K562 (cell line): ENCODE results near the gene B4GALT5. TPM values are rescaled to one million over a fixed set of nuclear protein-coding genes. Genes with fewer than 3 reads are reported as not detected.

Experiments used
- ATAC-seq: fragments of 200-7000 bp; cut with Tn5 transposase; 3 replicates; pipeline ENCODE4 v1.9.1; 2020; ENCODE audit warnings: moderate library complexity
- BruUV-seq: library from RNA; stranded (reverse); fragments of 400-500 nt; replicated peaks from 2 replicates; lab custom pipeline; 2021; lab: Mats Ljungman, UMichigan
- CTCF ChIA-PET: fragments of 300-600 bp; formaldehyde crosslinking; extraction: SDS; loops from one replicate; lab custom pipeline; 2021; ENCODE audit warnings: low intra/inter-chr PET ratio; lab: Yijun Ruan, JAX
- POLR2A ChIA-PET: fragments of 300-600, 350-650 bp; sonication (Branson Sonifier 250); formaldehyde crosslinking; extraction: SDS; loops from one replicate; lab custom pipeline; 2021; ENCODE audit warnings: antibody characterized with exemption, inconsistent platforms; lab: Yijun Ruan, JAX
- DNase-seq, 4 experiments: peaks; one replicate each; pipeline versions ENCODE4 v3.0.0 to v3.0.0-alpha.2; 2011 to 2018; ENCODE audit warnings: low spot score in 3 of 4, mixed read lengths in 3 of 4; ENCODE audit errors: extremely low read depth in 1 of 4
- FAIRE-seq: peaks from 2 replicates; lab custom pipeline; 2011; peaks lifted over from hg19 to GRCh38; lab: Jason Lieb, UNC
- H2AFZ ChIP-seq: 2 replicates; pipeline ENCODE4 v1.6.0; 2011; ENCODE audit warnings: low read depth, low read length, control low read depth, inconsistent platforms
- H3K27ac ChIP-seq: fragments of 200-600 bp; 3 replicates; pipeline ENCODE4 v1.8.0; 2011; ENCODE audit warnings: low read depth, mild to moderate bottlenecking, control low read depth, inconsistent platforms, low read length, moderate library complexity, mixed read lengths; ENCODE audit errors: extremely low read depth
- H3K27me3 ChIP-seq, 2 experiments: fragments of 300-600 bp in 1 of 2; 2 replicates in 1 of 2; 3 replicates in 1 of 2; pipeline versions ENCODE4 v1.6.0 to v1.8.0; 2011; ENCODE audit warnings: inconsistent platforms in 2 of 2, low read length in 2 of 2, mild to moderate bottlenecking in 1 of 2, mixed read lengths in 1 of 2, moderate library complexity in 1 of 2; ENCODE audit not compliant: control insufficient read depth in 2 of 2, insufficient read depth in 2 of 2
- H3K36me3 ChIP-seq: fragments of 300-600 bp; 3 replicates; pipeline ENCODE4 v1.8.0; 2011; ENCODE audit warnings: mild to moderate bottlenecking, low read length, inconsistent platforms; ENCODE audit not compliant: control insufficient read depth, insufficient read depth
- H3K4me1 ChIP-seq, 2 experiments: fragments of 200-600 bp in 1 of 2; replicated peaks in 1 of 2; 2 replicates in 1 of 2; 3 replicates in 1 of 2; pipeline versions ENCODE4 v1.5.1 to v1.8.0; 2011; ENCODE audit warnings: inconsistent platforms in 2 of 2, low read length in 2 of 2, mild to moderate bottlenecking in 1 of 2, mixed read lengths in 1 of 2, moderate library complexity in 1 of 2; ENCODE audit not compliant: control insufficient read depth in 2 of 2, insufficient read depth in 2 of 2
- H3K4me2 ChIP-seq: 2 replicates; pipeline ENCODE4 v1.6.1; 2011; ENCODE audit warnings: low read length, control low read depth, inconsistent platforms, mixed read lengths; ENCODE audit not compliant: insufficient read depth
- H3K4me3 ChIP-seq: fragments of 200-600 bp; sonication (generic), shearing (Covaris generic); 2 replicates; pipeline ENCODE4 v1.5.1; 2016; ENCODE audit warnings: control low read depth, inconsistent platforms
- H3K79me2 ChIP-seq: fragments of 200-600 bp; 3 replicates; pipeline ENCODE4 v1.8.0; 2011; ENCODE audit warnings: low read length, inconsistent platforms; ENCODE audit not compliant: control insufficient read depth, insufficient read depth
- H3K9ac ChIP-seq, 2 experiments: 2 replicates each; pipeline versions ENCODE4 v1.6.0 to v1.6.1; 2011; ENCODE audit warnings: low read depth in 2 of 2, low read length in 2 of 2, control low read depth in 1 of 2, inconsistent platforms in 1 of 2, mild to moderate bottlenecking in 1 of 2, mixed read lengths in 1 of 2; ENCODE audit not compliant: insufficient read depth in 1 of 2
- H3K9me1 ChIP-seq: one replicate; pipeline ENCODE4 v1.6.0; 2011; ENCODE audit warnings: inconsistent platforms, mild to moderate bottlenecking, low read length, moderate library complexity; ENCODE audit not compliant: control insufficient read depth, insufficient read depth
- H3K9me3 ChIP-seq: replicated peaks from 2 replicates; pipeline ENCODE4 v1.5.1; 2011; ENCODE audit warnings: low read depth, low read length, inconsistent platforms; ENCODE audit not compliant: control insufficient read depth, insufficient read depth
- H4K20me1 ChIP-seq: replicated peaks from 2 replicates; pipeline ENCODE4 v1.6.1; 2011; ENCODE audit warnings: low read length, inconsistent platforms, mixed read lengths; ENCODE audit not compliant: control insufficient read depth, insufficient read depth
- MAFF ChIP-seq: IDR thresholded peaks from 2 replicates; pipeline ENCODE4 v1.6.1; 2012; ENCODE audit warnings: low read length, improper control_type of control experiment
- WGBS: fragments of 100-300 bp; shearing (Covaris generic); methylation state at CpG from one replicate; pipeline ENCODE4 v1.1.6; 2016; ENCODE audit warnings: low coverage, mixed read lengths; ENCODE audit not compliant: insufficient coverage; ENCODE audit errors: missing lambda C conversion rate; 5-methylcytosine and 5-hydroxymethylcytosine counted together
- in situ Hi-C: fragments of 300-500 bp; cut with MboI; formaldehyde crosslinking; loops from 4 replicates; pipeline ENCODE4 v1.15.0; 2018; ENCODE audit warnings: inconsistent platforms, mixed read lengths
- intact Hi-C: fragments of 100-400 bp; cut with micrococcal nuclease; formaldehyde crosslinking; loops from 2 replicates; pipeline ENCODE4 v1.14.2; 2022
- polyA plus RNA-seq, 8 experiments: library from polyadenylated mRNA; depleted of rRNA in 4 of 8; stranded (reverse) in 5 of 8; unstranded in 3 of 8; fragments of >200 nt; fragmentation: Nextera tagmentation in 2 of 8; fragmentation: Illumina TruSeq in 1 of 8; extraction: Ambion mirVana in 2 of 8; extraction: Trizol in 1 of 8; gene quantifications; 2 replicates each; pipeline versions ENCODE4 v1.2.1 to v1.2.3, GENCODE V29; 2011 to 2014; ENCODE audit warnings: inconsistent platforms in 1 of 8, missing spikeins in 1 of 8
- total RNA-seq, 7 experiments: library from RNA; depleted of rRNA in 6 of 7; stranded (reverse); fragments of >200 nt in 6 of 7; fragmentation: Illumina TruSeq in 2 of 7; extraction: Trizol in 2 of 7; gene quantifications; 2 replicates each; pipeline versions ENCODE4 v1.2.1 to v1.2.3, GENCODE V29; 2011 to 2021; ENCODE audit warnings: low replicate concordance in 1 of 7
- TF ChIP-seq, protein P1 (sequence below): IDR thresholded peaks from 2 replicates; pipeline ENCODE4 v1.6.1; 2016; ENCODE audit warnings: missing genetic modification characterization, missing compliant biosample characterization
- TF ChIP-seq, protein P2 (sequence below): fragments of 450-650 bp; IDR thresholded peaks from 2 replicates; pipeline ENCODE4 v1.6.1; 2016
- TF ChIP-seq, protein P3 (sequence below), 2 experiments: IDR thresholded peaks; 2 replicates each; pipeline ENCODE4 v1.6.1; 2011; ENCODE audit warnings: borderline replicate concordance in 1 of 2, control low read depth in 1 of 2, low read depth in 1 of 2, low read length in 1 of 2, mild to moderate bottlenecking in 1 of 2, mixed read lengths in 1 of 2, moderate library complexity in 1 of 2; ENCODE audit not compliant: insufficient read depth in 1 of 2, insufficient read length in 1 of 2, poor library complexity in 1 of 2, severe bottlenecking in 1 of 2; ENCODE audit errors: extremely low read depth in 1 of 2

The B4GALT5 gene
- total and polyA plus RNA-seq, 9 of the 15 experiments (the other 6 are each of a cell fraction or from before 2014, with no cell fraction given) = 8.5 to 32.6 (median 23.4) TPM

DNA sequence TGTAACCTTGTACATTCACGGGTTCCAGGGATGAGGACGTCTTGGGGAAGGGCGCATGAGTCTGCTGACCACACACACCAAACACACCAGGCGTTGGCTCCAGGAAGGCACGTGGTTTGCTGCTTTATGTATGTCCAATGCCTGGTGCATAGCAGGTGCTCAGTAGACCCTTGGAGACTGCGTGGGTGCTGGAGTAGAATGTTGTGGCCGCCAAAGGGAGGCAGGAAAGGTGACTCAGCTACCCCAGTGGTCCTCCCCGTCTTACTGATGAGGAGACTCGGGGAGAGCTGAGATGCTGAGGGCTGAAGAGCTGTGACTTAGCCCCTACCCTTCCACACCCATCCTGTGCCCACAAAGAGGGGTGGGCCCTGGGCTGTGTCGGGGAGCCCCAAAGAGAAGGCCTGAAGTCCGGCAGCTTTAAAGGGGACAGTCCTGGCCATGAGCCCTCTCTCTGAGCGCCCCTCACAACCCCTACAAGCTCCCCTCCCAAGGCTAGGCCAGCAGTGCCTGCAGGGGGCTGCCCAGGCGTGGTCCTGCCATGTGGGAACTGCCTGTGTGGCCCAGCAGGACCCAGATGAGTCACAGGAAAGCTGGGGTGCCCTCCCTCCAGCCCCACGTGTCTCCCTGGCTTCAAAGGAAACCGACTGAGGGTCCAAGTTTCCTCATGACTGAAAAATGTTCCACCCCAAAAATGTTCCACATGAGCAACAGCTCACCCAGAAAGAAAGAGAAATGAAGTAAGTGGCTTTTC, 117.7 kb downstream of the B4GALT5 start:
- Histone ChIP-seq H3K4me1 (0 out of 5 replicates have a peak, but pooled peaks cover 0 to 3% of the 10 kb centered on the region in 2 experiments), H3K4me2 (no peak overlapping the region), H3K79me2 (no peaks in the 10 kb centered on the region), H3K27ac (no peak overlapping the region), H4K20me1 (peaks cover 4% of the 10 kb centered on the region; the same call in 1 of the 2 replicates), H3K36me3 (no peaks in the 10 kb centered on the region), H3K9me3 (no peaks in the 10 kb centered on the region), H3K9ac (0 out of 4 replicates have a peak overlapping the region, but pooled peaks of 1 of the 2 experiments have one; percentile 13), H3K9me1 (no peaks in the 10 kb centered on the region), H2AFZ (no peak overlapping the region), H3K27me3 (peaks cover 27 to 42% of the 10 kb centered on the region in 2 experiments; a peak in 4 of 5 replicates), H3K4me3 (no peak overlapping the region)
- ATAC-seq = no peak; the same call in 2 of the 3 replicates
- POLR2A ChIA-PET = interaction anchor here (0.5 to 1.6 kb wide), 2 partner anchors 17 to 253 kb away, joined by 3 to 6 read pairs; no protein-coding TSS in a partner anchor
- 0% methylated on average over 10 of the region's 15 CpGs for WGBS
- BruUV-seq = no TSS peak
- in situ Hi-C loops = no loop called here
- no peak for FAIRE-seq
- TF ChIP-seq, protein P1, sequence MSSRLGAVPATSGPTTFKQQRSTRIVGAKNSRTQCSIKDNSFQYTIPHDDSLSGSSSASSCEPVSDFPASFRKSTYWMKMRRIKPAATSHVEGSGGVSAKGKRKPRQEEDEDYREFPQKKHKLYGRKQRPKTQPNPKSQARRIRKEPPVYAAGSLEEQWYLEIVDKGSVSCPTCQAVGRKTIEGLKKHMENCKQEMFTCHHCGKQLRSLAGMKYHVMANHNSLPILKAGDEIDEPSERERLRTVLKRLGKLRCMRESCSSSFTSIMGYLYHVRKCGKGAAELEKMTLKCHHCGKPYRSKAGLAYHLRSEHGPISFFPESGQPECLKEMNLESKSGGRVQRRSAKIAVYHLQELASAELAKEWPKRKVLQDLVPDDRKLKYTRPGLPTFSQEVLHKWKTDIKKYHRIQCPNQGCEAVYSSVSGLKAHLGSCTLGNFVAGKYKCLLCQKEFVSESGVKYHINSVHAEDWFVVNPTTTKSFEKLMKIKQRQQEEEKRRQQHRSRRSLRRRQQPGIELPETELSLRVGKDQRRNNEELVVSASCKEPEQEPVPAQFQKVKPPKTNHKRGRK (tag) = no peak
- no peak for TF ChIP-seq MAFF
- TF ChIP-seq, protein P2, sequence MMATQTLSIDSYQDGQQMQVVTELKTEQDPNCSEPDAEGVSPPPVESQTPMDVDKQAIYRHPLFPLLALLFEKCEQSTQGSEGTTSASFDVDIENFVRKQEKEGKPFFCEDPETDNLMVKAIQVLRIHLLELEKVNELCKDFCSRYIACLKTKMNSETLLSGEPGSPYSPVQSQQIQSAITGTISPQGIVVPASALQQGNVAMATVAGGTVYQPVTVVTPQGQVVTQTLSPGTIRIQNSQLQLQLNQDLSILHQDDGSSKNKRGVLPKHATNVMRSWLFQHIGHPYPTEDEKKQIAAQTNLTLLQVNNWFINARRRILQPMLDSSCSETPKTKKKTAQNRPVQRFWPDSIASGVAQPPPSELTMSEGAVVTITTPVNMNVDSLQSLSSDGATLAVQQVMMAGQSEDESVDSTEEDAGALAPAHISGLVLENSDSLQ = no peak
- TF ChIP-seq, protein P3, sequence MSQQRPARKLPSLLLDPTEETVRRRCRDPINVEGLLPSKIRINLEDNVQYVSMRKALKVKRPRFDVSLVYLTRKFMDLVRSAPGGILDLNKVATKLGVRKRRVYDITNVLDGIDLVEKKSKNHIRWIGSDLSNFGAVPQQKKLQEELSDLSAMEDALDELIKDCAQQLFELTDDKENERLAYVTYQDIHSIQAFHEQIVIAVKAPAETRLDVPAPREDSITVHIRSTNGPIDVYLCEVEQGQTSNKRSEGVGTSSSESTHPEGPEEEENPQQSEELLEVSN (IDR thresholded peaks at IDR 0.05; ENCODE audit: borderline replicate concordance in 1 of 2, extremely low read depth in 1 of 2, insufficient read depth in 1 of 2, insufficient read length in 1 of 2, low read depth in 1 of 2, low read length in 1 of 2, poor library complexity in 1 of 2, severe bottlenecking in 1 of 2) = peak in 1 of 2 experiments; percentile 4
- DNase-seq = no peak
- CTCF ChIA-PET = no interaction called here
- intact Hi-C loops = no loop called here
